ENCODE measurements around the gene LSM3. TPM values are rescaled to one million over a fixed set of nuclear protein-coding genes. Genes with fewer than 3 reads are reported as not detected.

The LSM3 gene
- total and polyA plus RNA-seq, 2 experiments from 2014 or later = 12.4 to 22.1 TPM

GRCh38 chr3:14135581-14135980, 43.0 kb upstream of the LSM3 start:
- TF ChIP-seq CTCF (IDR thresholded peaks at IDR 0.05; ENCODE audit: poor library complexity) = no peak
- no peak for TF ChIP-seq EZH2phosphoT487 (IDR thresholded peaks at IDR 0.05; ENCODE audit: low read depth, severe bottlenecking, unreplicated experiment)
- no peak for TF ChIP-seq EZH2 (IDR thresholded peaks at IDR 0.05; ENCODE audit: borderline replicate concordance)
- H3K4me1 ChIP-seq (ENCODE audit: insufficient read depth) = no peaks in the 10 kb centered on the region
- no peak overlapping the region for H2AFZ ChIP-seq
- H3K9me3 ChIP-seq (ENCODE audit: low read depth) = no peaks in the 10 kb centered on the region
- DNase-seq (ENCODE audit: low spot score) = no peak
- no peaks in the 10 kb centered on the region for H3K9me2 ChIP-seq (replicated peaks; ENCODE audit: insufficient read depth)
- H3K4me2 ChIP-seq = no peak overlapping the region
- H3K27me3 ChIP-seq = no peaks in the 10 kb centered on the region
- H3K79me2 ChIP-seq = no peaks in the 10 kb centered on the region
- no peak overlapping the region for H3K27ac ChIP-seq
- WGBS (ENCODE audit: low lambda C conversion rate, missing lambda C conversion rate) = 86% methylated on average over 11 of the region's 11 CpGs
- no peak overlapping the region for H3K4me3 ChIP-seq
- peaks cover 3% of the 10 kb centered on the region for H4K20me1 ChIP-seq (ENCODE audit: insufficient read depth, poor library complexity, severe bottlenecking)
- H3K36me3 ChIP-seq (replicated peaks; ENCODE audit: insufficient read depth, low read depth) = no peaks in the 10 kb centered on the region

- Histone ChIP-seq H3K36me3 (replicated peaks; ENCODE audit: insufficient read depth, low read depth) (no peaks in the 10 kb centered on the region), H3K79me2 (no peaks in the 10 kb centered on the region), H2AFZ (no peak overlapping the region), H4K20me1 (ENCODE audit: insufficient read depth, poor library complexity, severe bottlenecking) (no peaks in the 10 kb centered on the region), H3K9me3 (ENCODE audit: low read depth) (no peaks in the 10 kb centered on the region), H3K27me3 (no peaks in the 10 kb centered on the region), H3K4me1 (ENCODE audit: insufficient read depth) (no peaks in the 10 kb centered on the region), H3K4me2 (no peak overlapping the region), H3K9me2 (replicated peaks; ENCODE audit: insufficient read depth) (no peaks in the 10 kb centered on the region), H3K4me3 (no peak overlapping the region), H3K27ac (no peak overlapping the region)
- WGBS (ENCODE audit: low lambda C conversion rate, missing lambda C conversion rate) = 87% methylated on average over 3 of the region's 3 CpGs
- no peak for DNase-seq (ENCODE audit: low spot score)
- no peak for TF ChIP-seq EZH2 (IDR thresholded peaks at IDR 0.05; ENCODE audit: borderline replicate concordance)
- no peak for TF ChIP-seq CTCF (IDR thresholded peaks at IDR 0.05; ENCODE audit: poor library complexity)
- TF ChIP-seq EZH2phosphoT487 (IDR thresholded peaks at IDR 0.05; ENCODE audit: low read depth, severe bottlenecking, unreplicated experiment) = no peak
Observed at GRCh38 chr3:14137004-14137403, 41.6 kb upstream of the LSM3 start.

GRCh38 chr3:14137445-14137844, 41.2 kb upstream of the LSM3 start:
- no peaks in the 10 kb centered on the region for H3K36me3 ChIP-seq (replicated peaks; ENCODE audit: insufficient read depth, low read depth)
- no peaks in the 10 kb centered on the region for H3K4me1 ChIP-seq (ENCODE audit: insufficient read depth)
- no peaks in the 10 kb centered on the region for H4K20me1 ChIP-seq (ENCODE audit: insufficient read depth, poor library complexity, severe bottlenecking)
- no peaks in the 10 kb centered on the region for H3K79me2 ChIP-seq
- no peak overlapping the region for H2AFZ ChIP-seq
- no peak for TF ChIP-seq EZH2 (IDR thresholded peaks at IDR 0.05; ENCODE audit: borderline replicate concordance)
- no peak for TF ChIP-seq CTCF (IDR thresholded peaks at IDR 0.05; ENCODE audit: poor library complexity)
- TF ChIP-seq EZH2phosphoT487 (IDR thresholded peaks at IDR 0.05; ENCODE audit: low read depth, severe bottlenecking, unreplicated experiment) = no peak
- no peaks in the 10 kb centered on the region for H3K9me3 ChIP-seq (ENCODE audit: low read depth)
- no peaks in the 10 kb centered on the region for H3K9me2 ChIP-seq (replicated peaks; ENCODE audit: insufficient read depth)
- no peak overlapping the region for H3K4me3 ChIP-seq
- H3K4me2 ChIP-seq = no peak overlapping the region
- no peak for DNase-seq (ENCODE audit: low spot score)
- H3K27me3 ChIP-seq = no peaks in the 10 kb centered on the region
- 96% methylated on average over 3 of the region's 3 CpGs for WGBS (ENCODE audit: low lambda C conversion rate, missing lambda C conversion rate)
- H3K27ac ChIP-seq = no peak overlapping the region

Data from hepatocyte (in vitro differentiated cells).